Measurements from ENCODE around the gene CD8B2. TPM values are rescaled to one million over a fixed set of nuclear protein-coding genes. Genes with fewer than 3 reads are reported as not detected.
"Not testable (repeated sequence)": the region's sequence is repeated elsewhere in the genome, so short reads cannot be mapped to it uniquely, and the experiment has no call there.

CD8B2 gene
- total RNA-seq, 2 experiments from 2014 or later = 3.2 to 4.2 TPM

GRCh38 chr2:106511476-106511901, 24.3 kb downstream of the CD8B2 start:
- CTCF ChIA-PET = not testable (repeated sequence)

GRCh38 chr2:106511934-106512333, 24.8 kb downstream of the CD8B2 start:
- POLR2A ChIA-PET, CTCF ChIA-PET: not testable (repeated sequence)

More at GRCh38 chr2:106511476-106511901, 24.3 kb downstream of the CD8B2 start:
- POLR2A ChIA-PET = not testable (repeated sequence)

- CTCF ChIA-PET, POLR2A ChIA-PET: not testable (repeated sequence)
Observed at GRCh38 chr2:106513391-106513790, 26.2 kb downstream of the CD8B2 start.

- ChIA-PET POLR2A (interaction anchor here (0.7 kb wide), 1 partner anchor 1201 kb away, joined by 3 read pairs; no protein-coding TSS in a partner anchor), CTCF (interaction anchor here (1.5 kb wide), 1 partner anchor 17 kb away, joined by 3 read pairs; no protein-coding TSS in a partner anchor)
Observed at GRCh38 chr2:106514827-106515226, 27.7 kb downstream of the CD8B2 start.

GRCh38 chr2:106516436-106516835, 29.3 kb downstream of the CD8B2 start:
- ChIA-PET CTCF (no interaction called here), POLR2A (no interaction called here)

GRCh38 chr2:106516864-106517263, 29.7 kb downstream of the CD8B2 start:
- ChIA-PET POLR2A (no interaction called here), CTCF (no interaction called here)

GRCh38 chr2:106517329-106517728, 30.2 kb downstream of the CD8B2 start:
- POLR2A ChIA-PET = no interaction called here
- CTCF ChIA-PET = no interaction called here

GRCh38 chr2:106519767-106520166, 32.6 kb downstream of the CD8B2 start:
- CTCF ChIA-PET = no interaction called here

GRCh38 chr2:106521016-106521415, 33.9 kb downstream of the CD8B2 start:
- ChIA-PET CTCF (no interaction called here), POLR2A (no interaction called here)

More at GRCh38 chr2:106519767-106520166, 32.6 kb downstream of the CD8B2 start:
- POLR2A ChIA-PET = no interaction called here

- ChIA-PET CTCF (no interaction called here), POLR2A (no interaction called here)
Observed at GRCh38 chr2:106523976-106524665, 37.0 kb downstream of the CD8B2 start.

- ChIA-PET POLR2A (no interaction called here), CTCF (no interaction called here)
Observed at GRCh38 chr2:106530866-106531265, 43.7 kb downstream of the CD8B2 start.

- ChIA-PET CTCF (interaction anchor here (1.3 kb wide), 1 partner anchor 17 kb away, joined by 3 read pairs; no protein-coding TSS in a partner anchor), POLR2A (no interaction called here)
Observed at GRCh38 chr2:106531676-106532214, 44.6 kb downstream of the CD8B2 start.

GRCh38 chr2:106532236-106532635, 45.1 kb downstream of the CD8B2 start:
- ChIA-PET POLR2A (no interaction called here), CTCF (interaction anchor here (1.3 kb wide), 1 partner anchor 17 kb away, joined by 3 read pairs; no protein-coding TSS in a partner anchor)

- CTCF ChIA-PET = no interaction called here
- POLR2A ChIA-PET = no interaction called here
Observed at GRCh38 chr2:106534471-106534870, 47.3 kb downstream of the CD8B2 start.

- ChIA-PET POLR2A (no interaction called here), CTCF (no interaction called here)
Observed at GRCh38 chr2:106536490-106536889, 49.3 kb downstream of the CD8B2 start.

GRCh38 chr2:106537047-106537446, 49.9 kb downstream of the CD8B2 start:
- ChIA-PET POLR2A (no interaction called here), CTCF (no interaction called here)

- POLR2A ChIA-PET = no interaction called here
- CTCF ChIA-PET = no interaction called here
Observed at GRCh38 chr2:106537791-106538191, 50.6 kb downstream of the CD8B2 start.

GRCh38 chr2:106540886-106541285, 53.7 kb downstream of the CD8B2 start:
- ChIA-PET POLR2A (no interaction called here), CTCF (no interaction called here)

GRCh38 chr2:106541333-106541732, 54.2 kb downstream of the CD8B2 start:
- POLR2A ChIA-PET = no interaction called here
- CTCF ChIA-PET = no interaction called here

GRCh38 chr2:106542746-106543359, 55.7 kb downstream of the CD8B2 start:
- POLR2A ChIA-PET = no interaction called here
- CTCF ChIA-PET = interaction anchor here (0.8 kb wide), 1 partner anchor 17 kb away, joined by 3 read pairs; no protein-coding TSS in a partner anchor

- POLR2A ChIA-PET = interaction anchor here (0.5 kb wide), 1 partner anchor 229 kb away, joined by 3 read pairs; no protein-coding TSS in a partner anchor
Observed at GRCh38 chr2:106545007-106545406, 57.8 kb downstream of the CD8B2 start.

More at GRCh38 chr2:106545007-106545406, 57.8 kb downstream of the CD8B2 start:
- CTCF ChIA-PET = no interaction called here

Measured in activated CD8-positive, alpha-beta memory T cell treated with anti-CD3 and anti-CD28 coated beads for 36 hours (primary cell).